HUDEP-2 (cell line): ENCODE measurements around the gene RPS29.
"Not testable (repeated sequence)": the region's sequence is repeated elsewhere in the genome, so short reads cannot be mapped to it uniquely, and the experiment has no call there.

Experiments
- DNase-seq, 76 experiments: peaks; one replicate each; lab custom pipeline; 2025; ENCODE audit not compliant: unreplicated experiment in 76 of 76; lab: John Stamatoyannopoulos, UW

The RPS29 gene

GRCh38 chr14:49585803-49586672 lies at the start of gene RPS29:
TSS of gene RPS29 (minus strand) at chr14:49586380. CDS start at chr14:49586346, 34 bp downstream.
- DNase-seq, result peak; percentile 79 to 99 (median 96)

- peak in 60 of 76 experiments; percentile 17 to 83 (median 51) for DNase-seq
Observed at GRCh38 chr14:49634547-49635334, 48.6 kb upstream of the RPS29 start, which contains the start of gene DNAAF2. TSS of gene DNAAF2 (minus strand) at chr14:49635244. CDS start at chr14:49635149, 95 bp downstream.

GRCh38 chr14:49633640-49634546 lies 47.7 kb upstream of the RPS29 start:
- peak; percentile 17 to 91 (median 82) for DNase-seq

- no peak for DNase-seq
Observed at GRCh38 chr14:49623941-49624839, 38.0 kb upstream of the RPS29 start.

GRCh38 chr14:49623387-49623786 lies 37.2 kb upstream of the RPS29 start:
- no peak for DNase-seq

GRCh38 chr14:49622022-49622607 lies 35.9 kb upstream of the RPS29 start:
- no peak for DNase-seq

- peak in 47 of 76 experiments; percentile 23 to 68 (median 45) for DNase-seq
Observed at GRCh38 chr14:49621114-49621881, 35.1 kb upstream of the RPS29 start.

GRCh38 chr14:49620182-49621113 lies 34.3 kb upstream of the RPS29 start, which contains the start of the genes MGAT2 and RPL36AL:
TSS of gene MGAT2 (plus strand) at chr14:49620799. CDS start at chr14:49621269, 470 bp downstream.
TSS of gene RPL36AL (minus strand) at chr14:49620626. CDS start at chr14:49619104, 1,522 bp downstream.
- peak in 75 of 76 experiments; percentile 66 to 98 (median 94) for DNase-seq

- no peak for DNase-seq
Observed at GRCh38 chr14:49619730-49620129, 33.5 kb upstream of the RPS29 start.

GRCh38 chr14:49619273-49619672 lies 33.1 kb upstream of the RPS29 start:
- not testable (repeated sequence) for DNase-seq

GRCh38 chr14:49617852-49618519 lies 31.8 kb upstream of the RPS29 start:
- DNase-seq, result no peak

GRCh38 chr14:49615776-49616175 lies 29.6 kb upstream of the RPS29 start:
- DNase-seq, result peak in 64 of 76 experiments; percentile 6 to 82 (median 45)

- peak in 14 of 76 experiments; percentile 11 to 51 (median 30) for DNase-seq
Observed at GRCh38 chr14:49614196-49614595, 28.0 kb upstream of the RPS29 start.

GRCh38 chr14:49612671-49613070 lies 26.5 kb upstream of the RPS29 start:
- no peak for DNase-seq

- DNase-seq, result no peak
Observed at GRCh38 chr14:49612251-49612650, 26.1 kb upstream of the RPS29 start.

- DNase-seq, result no peak
Observed at GRCh38 chr14:49607583-49607982, 21.4 kb upstream of the RPS29 start.
